Forelimb muscle (tissue), 1 donor: ENCODE results near the gene ZSWIM5. TPM values are rescaled to one million over a fixed set of nuclear protein-coding genes. Genes with fewer than 3 reads are reported as not detected.
"Not testable (repeated sequence)": the region's sequence is repeated elsewhere in the genome, so short reads cannot be mapped to it uniquely, and the experiment has no call there.

Experiments
- DNase-seq: peaks from one replicate; pipeline ENCODE4 v3.0.0-alpha.2; 2013; ENCODE audit warnings: low read depth
- polyA plus RNA-seq: library from polyadenylated mRNA; unstranded; fragments of 120-200 nt; gene quantifications from one replicate; pipeline ENCODE4 v1.2.1, GENCODE V29; 2013; ENCODE audit not compliant: insufficient read length

Gene ZSWIM5
- polyA plus RNA-seq = 0.57 TPM

- DNase-seq = peak; percentile 63
Observed at GRCh38 chr1:45205910-45206721, at the start of gene ZSWIM5. Gene ZSWIM5, minus strand, starts transcription at chr1:45206605. Its CDS starts 255 bp downstream, at chr1:45206350.

- DNase-seq = no peak
Observed at GRCh38 chr1:45254490-45254889, 48.1 kb upstream of the ZSWIM5 start.

GRCh38 chr1:45250544-45250943 is 44.1 kb upstream of the ZSWIM5 start:
- DNase-seq = no peak

- DNase-seq = not testable (repeated sequence)
Observed at GRCh38 chr1:45248004-45248403, 41.6 kb upstream of the ZSWIM5 start.

GRCh38 chr1:45246760-45247159 is 40.4 kb upstream of the ZSWIM5 start:
- no peak for DNase-seq

- DNase-seq = not testable (repeated sequence)
Observed at GRCh38 chr1:45246359-45246758, 40.0 kb upstream of the ZSWIM5 start.

- DNase-seq = no peak
Observed at GRCh38 chr1:45244660-45245059, 38.3 kb upstream of the ZSWIM5 start.

- no peak for DNase-seq
Observed at GRCh38 chr1:45243476-45244343, 37.3 kb upstream of the ZSWIM5 start.

- DNase-seq = no peak
Observed at GRCh38 chr1:45238846-45239245, 32.4 kb upstream of the ZSWIM5 start.

GRCh38 chr1:45236136-45236535 is 29.7 kb upstream of the ZSWIM5 start:
- DNase-seq = no peak

- no peak for DNase-seq
Observed at GRCh38 chr1:45230537-45230936, 24.1 kb upstream of the ZSWIM5 start.

GRCh38 chr1:45225598-45225997 is 19.2 kb upstream of the ZSWIM5 start:
- DNase-seq = no peak

- DNase-seq = not testable (repeated sequence)
Observed at GRCh38 chr1:45223710-45224109, 17.3 kb upstream of the ZSWIM5 start.

GRCh38 chr1:45221716-45222115 is 15.3 kb upstream of the ZSWIM5 start:
- no peak for DNase-seq

GRCh38 chr1:45216861-45217260 is 10.5 kb upstream of the ZSWIM5 start:
- no peak for DNase-seq

GRCh38 chr1:45216200-45216541 is 9.8 kb upstream of the ZSWIM5 start:
- DNase-seq = no peak

GRCh38 chr1:45215485-45216199 is 9.2 kb upstream of the ZSWIM5 start:
- no peak for DNase-seq

- no peak for DNase-seq
Observed at GRCh38 chr1:45213892-45214291, 7.5 kb upstream of the ZSWIM5 start.

- no peak for DNase-seq
Observed at GRCh38 chr1:45211076-45211475, 4.7 kb upstream of the ZSWIM5 start.

- no peak for DNase-seq
Observed at GRCh38 chr1:45206808-45207623, 611 bp upstream of the ZSWIM5 start.
